Retinal pigment epithelial cell (primary cell): ENCODE data around the gene FAM83B.
"Not testable (repeated sequence)": the region's sequence is repeated elsewhere in the genome, so short reads cannot be mapped to it uniquely, and the experiment has no call there.

ENCODE experiments used
- DNase-seq: peaks from one replicate; pipeline ENCODE4 v3.0.0-alpha.2; 2010; ENCODE audit warnings: low read depth
- H3K4me3 ChIP-seq: 2 replicates; pipeline ENCODE4 v1.5.1; 2011; ENCODE audit warnings: mild to moderate bottlenecking, low read length, control low read depth, moderate library complexity
- CTCF ChIP-seq: conservative IDR thresholded peaks from 2 replicates; pipeline ENCODE4 v1.5.1; 2011; ENCODE audit warnings: low read depth, low read length, control low read depth, inconsistent platforms

Gene FAM83B

GRCh38 chr6:54846243-54846856 is at the start of gene FAM83B:
Gene FAM83B, plus strand, starts transcription at chr6:54846771. Its CDS starts 23,476 bp downstream, at chr6:54870247.
- no peak for TF ChIP-seq CTCF
- no peak for DNase-seq
- H3K4me3 ChIP-seq, result peak within 1 kb of the TSS; percentile 74

GRCh38 chr6:54796918-54797317 is 49.7 kb upstream of the FAM83B start:
- H3K4me3 ChIP-seq, DNase-seq: not testable (repeated sequence)

- no peak for DNase-seq
- H3K4me3 ChIP-seq, result peak overlapping the region; percentile 68
- no peak for TF ChIP-seq CTCF
These were observed 46.4 kb upstream of the FAM83B start for GRCh38 chr6:54800050-54800600.

- H3K4me3 ChIP-seq, result peak overlapping the region; percentile 68
- no peak for TF ChIP-seq CTCF
- DNase-seq, result no peak
These were observed 45.3 kb upstream of the FAM83B start for GRCh38 chr6:54801244-54801643.

GRCh38 chr6:54801669-54802068 is 44.9 kb upstream of the FAM83B start:
- DNase-seq, result peak; percentile 95
- H3K4me3 ChIP-seq, result peak overlapping the region; percentile 68
- TF ChIP-seq CTCF, result no peak

- no peak for DNase-seq
- TF ChIP-seq CTCF, result no peak
These were observed 43.6 kb upstream of the FAM83B start for GRCh38 chr6:54802775-54803634.

GRCh38 chr6:54805077-54805476 is 41.5 kb upstream of the FAM83B start:
- DNase-seq, result peak; percentile 72
- no peak overlapping the region for H3K4me3 ChIP-seq
- TF ChIP-seq CTCF, result no peak

More at GRCh38 chr6:54802775-54803634, 43.6 kb upstream of the FAM83B start:
- H3K4me3 ChIP-seq, result no peak overlapping the region
